ENCODE measurements around the gene SMARCA1. TPM values are rescaled to one million over a fixed set of nuclear protein-coding genes. Genes with fewer than 3 reads are reported as not detected.

SMARCA1 gene
- polyA plus RNA-seq, 2 donors = 2.6 to 4.8 TPM

DNA sequence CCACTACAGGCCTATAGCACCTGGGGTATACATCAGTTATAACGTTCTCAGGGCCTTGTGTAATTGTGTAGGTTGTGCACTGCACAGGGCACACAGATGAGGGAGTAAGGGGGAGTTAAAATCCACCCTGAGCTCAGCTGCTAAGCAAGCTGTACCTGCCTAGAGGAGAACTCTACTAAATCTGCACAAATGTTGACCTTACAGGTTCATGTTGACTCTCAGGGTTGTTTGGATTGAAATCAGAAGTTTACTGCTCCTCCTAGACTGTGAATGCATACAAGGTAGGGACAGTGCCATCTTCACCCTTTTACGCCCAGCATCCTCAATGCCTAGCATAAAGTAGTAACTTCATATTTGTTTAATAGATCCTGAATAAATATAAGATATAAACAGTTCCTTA is 89.8 kb downstream of the SMARCA1 start:
- Histone ChIP-seq H3K27me3 (ENCODE audit: control insufficient read depth in 1 of 2, insufficient read depth in 2 of 2, low read length in 2 of 2) (no peaks in the 10 kb centered on the region), H3K4me1 (ENCODE audit: control insufficient read depth in 2 of 2, insufficient read depth in 2 of 2, low read length in 1 of 2) (no peaks in the 10 kb centered on the region), H3K4me3 (ENCODE audit: low read depth in 1 of 2, low read length in 2 of 2) (no peak overlapping the region), H3K9me3 (ENCODE audit: control insufficient read depth in 2 of 2, insufficient read depth in 1 of 2, low read depth in 1 of 2, low read length in 1 of 2) (no peaks in the 10 kb centered on the region), H3K36me3 (ENCODE audit: control insufficient read depth in 2 of 2, insufficient read depth in 2 of 2, low read length in 1 of 2) (no peaks in the 10 kb centered on the region), H3K27ac (ENCODE audit: low read depth in 2 of 2, low read length in 1 of 2) (no peak overlapping the region)
- 71 to 84% methylated on average over 2 of the region's 2 CpGs for WGBS, 2 donors

DNA sequence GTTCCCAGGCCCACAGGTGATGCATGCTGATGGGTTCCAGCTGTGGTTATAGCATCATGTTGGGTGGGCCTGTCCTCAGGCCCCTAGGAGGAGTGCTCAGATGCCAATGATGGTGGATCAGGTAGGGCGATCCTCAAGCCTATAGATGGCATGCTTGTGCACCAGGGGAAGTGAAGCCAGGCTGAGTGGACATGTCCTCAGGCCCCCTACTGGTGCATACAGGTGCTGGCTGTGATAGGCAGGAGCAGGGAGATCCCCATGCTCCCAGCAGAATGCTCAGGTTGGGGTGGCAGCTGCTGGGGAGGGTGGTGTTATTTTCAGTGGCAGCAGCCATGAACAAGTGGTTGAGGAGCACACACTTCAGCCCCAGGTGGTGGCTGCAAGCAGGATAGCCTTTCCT is 96.0 kb downstream of the SMARCA1 start:
- Histone ChIP-seq H3K27ac (ENCODE audit: low read depth in 2 of 2, low read length in 1 of 2) (no peak overlapping the region), H3K9me3 (ENCODE audit: control insufficient read depth in 2 of 2, insufficient read depth in 1 of 2, low read depth in 1 of 2, low read length in 1 of 2) (peaks cover 0 to 2% of the 10 kb centered on the region in 2 donors), H3K4me1 (ENCODE audit: control insufficient read depth in 2 of 2, insufficient read depth in 2 of 2, low read length in 1 of 2) (no peaks in the 10 kb centered on the region), H3K36me3 (ENCODE audit: control insufficient read depth in 2 of 2, insufficient read depth in 2 of 2, low read length in 1 of 2) (no peaks in the 10 kb centered on the region), H3K4me3 (ENCODE audit: low read depth in 1 of 2, low read length in 2 of 2) (no peak overlapping the region), H3K27me3 (ENCODE audit: control insufficient read depth in 1 of 2, insufficient read depth in 2 of 2, low read length in 2 of 2) (no peaks in the 10 kb centered on the region)
- 86 to 97% methylated on average over 1 of the region's 1 CpG for WGBS, 2 donors

DNA sequence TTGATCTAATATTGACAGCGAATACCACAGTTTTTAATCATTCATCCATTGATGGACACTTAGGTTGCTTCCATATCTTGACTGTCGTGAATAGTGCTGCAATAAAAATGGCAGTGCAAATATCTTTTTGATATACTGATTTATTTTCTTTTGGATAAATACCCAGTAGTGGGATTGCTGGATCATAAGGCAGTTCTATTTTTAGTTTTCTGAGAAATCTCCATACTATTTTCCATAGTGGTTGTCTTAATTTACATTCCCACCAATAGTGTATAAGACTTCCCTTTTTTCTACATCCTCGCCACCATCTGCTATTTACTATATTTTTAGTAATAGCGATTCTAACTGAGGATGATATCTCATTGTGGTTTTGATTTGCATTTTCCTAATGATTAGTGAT is 100.1 kb downstream of the SMARCA1 start:
- Histone ChIP-seq H3K27ac (ENCODE audit: low read depth in 2 of 2, low read length in 1 of 2) (no peak overlapping the region), H3K36me3 (ENCODE audit: control insufficient read depth in 2 of 2, insufficient read depth in 2 of 2, low read length in 1 of 2) (no peaks in the 10 kb centered on the region), H3K4me3 (ENCODE audit: low read depth in 1 of 2, low read length in 2 of 2) (no peak overlapping the region), H3K4me1 (ENCODE audit: control insufficient read depth in 2 of 2, insufficient read depth in 2 of 2, low read length in 1 of 2) (no peaks in the 10 kb centered on the region), H3K27me3 (ENCODE audit: control insufficient read depth in 1 of 2, insufficient read depth in 2 of 2, low read length in 2 of 2) (no peaks in the 10 kb centered on the region), H3K9me3 (ENCODE audit: control insufficient read depth in 2 of 2, insufficient read depth in 1 of 2, low read depth in 1 of 2, low read length in 1 of 2) (peaks cover 0 to 2% of the 10 kb centered on the region in 2 donors)
- 73 to 95% methylated on average over 4 of the region's 4 CpGs for WGBS, 2 donors

DNA sequence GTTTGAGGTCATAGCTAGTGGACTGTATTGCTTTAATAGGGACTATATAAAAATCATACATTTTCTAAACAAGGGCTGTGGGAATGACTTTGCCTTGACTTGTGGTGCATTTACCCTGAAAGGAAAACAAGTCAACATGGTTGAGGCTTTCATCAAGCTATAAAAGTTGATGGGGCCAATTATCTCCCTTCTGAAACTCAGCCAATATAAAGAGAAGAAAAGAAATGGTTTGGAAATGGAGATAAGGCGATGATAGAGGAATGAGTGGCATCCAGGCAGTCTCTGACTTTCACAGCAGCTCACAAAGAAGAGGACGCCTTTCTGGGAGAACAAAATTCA is 118.7 kb downstream of the SMARCA1 start:
- Histone ChIP-seq H3K27me3 (ENCODE audit: control insufficient read depth in 1 of 2, insufficient read depth in 2 of 2, low read length in 2 of 2) (no peaks in the 10 kb centered on the region), H3K4me3 (ENCODE audit: low read depth in 1 of 2, low read length in 2 of 2) (no peak overlapping the region), H3K27ac (ENCODE audit: low read depth in 2 of 2, low read length in 1 of 2) (no peak overlapping the region), H3K36me3 (ENCODE audit: control insufficient read depth in 2 of 2, insufficient read depth in 2 of 2, low read length in 1 of 2) (no peaks in the 10 kb centered on the region), H3K9me3 (ENCODE audit: control insufficient read depth in 2 of 2, insufficient read depth in 1 of 2, low read depth in 1 of 2, low read length in 1 of 2) (no peaks in the 10 kb centered on the region), H3K4me1 (ENCODE audit: control insufficient read depth in 2 of 2, insufficient read depth in 2 of 2, low read length in 1 of 2) (no peaks in the 10 kb centered on the region)
- WGBS, 2 donors = 45 to 69% methylated on average over 2 of the region's 2 CpGs

DNA sequence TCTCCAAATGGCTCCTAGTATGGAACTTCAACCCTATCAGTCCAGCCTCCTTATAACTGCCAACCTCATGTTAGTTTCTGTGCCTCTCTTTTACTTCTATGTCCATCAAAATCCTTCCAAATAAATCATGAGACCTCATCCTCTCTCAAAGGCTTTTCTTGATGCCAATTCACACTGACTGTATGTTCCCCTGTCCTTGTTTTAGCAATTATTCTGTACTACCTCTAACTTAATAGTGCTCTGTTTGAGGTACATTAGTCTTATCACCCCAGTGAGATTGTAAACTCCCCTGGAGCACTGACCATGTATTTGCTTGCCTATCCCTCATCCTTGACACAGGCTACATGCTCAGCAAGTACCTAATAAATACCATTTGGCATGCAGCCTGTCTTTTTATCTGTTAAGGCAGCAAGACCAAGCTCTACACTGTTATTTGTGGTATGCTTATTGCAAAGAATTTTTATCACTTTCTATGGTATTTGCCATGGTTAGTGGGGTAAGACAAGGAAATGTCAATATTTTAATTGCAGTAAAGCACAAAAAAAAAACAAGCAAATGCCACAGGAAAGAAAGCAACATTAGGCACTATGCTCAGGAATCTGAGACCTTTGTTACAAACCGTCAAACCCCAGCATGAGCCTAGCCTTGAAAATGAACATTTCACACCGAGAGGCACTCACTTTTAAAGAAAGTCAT is 119.2 kb downstream of the SMARCA1 start:
- Histone ChIP-seq H3K9me3 (ENCODE audit: control insufficient read depth in 2 of 2, insufficient read depth in 1 of 2, low read depth in 1 of 2, low read length in 1 of 2) (no peaks in the 10 kb centered on the region), H3K27ac (ENCODE audit: low read depth in 2 of 2, low read length in 1 of 2) (no peak overlapping the region), H3K4me3 (ENCODE audit: low read depth in 1 of 2, low read length in 2 of 2) (no peak overlapping the region), H3K4me1 (ENCODE audit: control insufficient read depth in 2 of 2, insufficient read depth in 2 of 2, low read length in 1 of 2) (no peaks in the 10 kb centered on the region), H3K36me3 (ENCODE audit: control insufficient read depth in 2 of 2, insufficient read depth in 2 of 2, low read length in 1 of 2) (no peaks in the 10 kb centered on the region), H3K27me3 (ENCODE audit: control insufficient read depth in 1 of 2, insufficient read depth in 2 of 2, low read length in 2 of 2) (no peaks in the 10 kb centered on the region)
- WGBS, 2 donors = 31% methylated on average over 2 of the region's 2 CpGs

Other genes with a start within 250 kb of the SMARCA1 start
- 1 to 10 TPM; 6.4 to 7.5 TPM for gene OCRL, start 16.8 kb upstream of the SMARCA1 start, polyA plus RNA-seq
- gene APLN, start 131.5 kb upstream of the SMARCA1 start, polyA plus RNA-seq = under 1 TPM; 0.22 to 0.31 TPM
- gene XPNPEP2, start 215.5 kb upstream of the SMARCA1 start, polyA plus RNA-seq = under 1 TPM; 0.14 to 0.35 TPM